H1 (cell line): ENCODE results near the gene ANLN. TPM values are rescaled to one million over a fixed set of nuclear protein-coding genes. Genes with fewer than 3 reads are reported as not detected.

Experiments
- CTCF ChIA-PET: fragments of 300-600 bp; sonication (Branson Sonifier 250); formaldehyde crosslinking; loops from one replicate; lab custom pipeline; 2021; ENCODE audit not compliant: partially characterized antibody; lab: Charles Lee
- POLR2A ChIA-PET: fragments of 300-600 bp; sonication (Branson Sonifier 250); formaldehyde crosslinking; loops from one replicate; lab custom pipeline; 2021; ENCODE audit warnings: inconsistent platforms; ENCODE audit not compliant: partially characterized antibody; lab: Charles Lee
- DNase-seq, 2 experiments: peaks; one replicate each; pipeline versions ENCODE4 v3.0.0 to v3.0.0-alpha.2; 2010 to 2022; ENCODE audit warnings: low spot score in 2 of 2, low read depth in 1 of 2, mixed read lengths in 1 of 2
- FAIRE-seq: peaks from 2 replicates; lab custom pipeline; 2011; peaks lifted over from hg19 to GRCh38; lab: Jason Lieb, UNC
- H2AFZ ChIP-seq: 2 replicates; pipeline ENCODE4 v1.8.1; 2012; ENCODE audit warnings: low read length, inconsistent platforms
- H2AK5ac ChIP-seq: 2 replicates; pipeline ENCODE4 v1.6.1; 2013; ENCODE audit warnings: low read depth, low read length
- H2BK120ac ChIP-seq: replicated peaks from 2 replicates; pipeline ENCODE3; 2013; ENCODE audit warnings: low read depth, low read length, inconsistent platforms
- H2BK12ac ChIP-seq: 2 replicates; pipeline ENCODE4 v1.6.1; 2013; ENCODE audit warnings: low read depth, low read length
- H2BK15ac ChIP-seq: 2 replicates; pipeline ENCODE4 v1.6.1; 2013; ENCODE audit warnings: low read length
- H2BK20ac ChIP-seq: 2 replicates; pipeline ENCODE4 v1.6.1; 2013; ENCODE audit warnings: low read length
- H2BK5ac ChIP-seq: 2 replicates; pipeline ENCODE4 v1.6.1; 2013; ENCODE audit warnings: low read depth, low read length
- H3K14ac ChIP-seq: 2 replicates; pipeline ENCODE4 v1.6.1; 2013; ENCODE audit warnings: inconsistent platforms; ENCODE audit not compliant: insufficient read length
- H3K18ac ChIP-seq: 2 replicates; pipeline ENCODE4 v1.6.1; 2013; ENCODE audit warnings: low read length; ENCODE audit errors: extremely low read depth
- H3K23ac ChIP-seq: 2 replicates; pipeline ENCODE4 v1.6.1; 2013; ENCODE audit warnings: inconsistent platforms; ENCODE audit not compliant: insufficient read length
- H3K23me2 ChIP-seq: 2 replicates; pipeline ENCODE4 v1.6.1; 2013; ENCODE audit warnings: low read depth, low read length
- H3K27ac ChIP-seq: 2 replicates; pipeline ENCODE4 v1.6.1; 2011; ENCODE audit warnings: low read depth, low read length, inconsistent platforms
- H3K27me3 ChIP-seq, 4 experiments: replicated peaks in 1 of 4; 1 replicate in 1 of 4; 2 replicates in 3 of 4; pipeline versions ENCODE4 v1.6.1 to v1.8.1; 2011 to 2013; ENCODE audit warnings: low read length in 3 of 4, mild to moderate bottlenecking in 3 of 4, inconsistent platforms in 2 of 4, mixed read lengths in 2 of 4, moderate library complexity in 1 of 4; ENCODE audit not compliant: control insufficient read depth in 3 of 4, insufficient read depth in 3 of 4; ENCODE audit errors: extremely low read depth in 1 of 4
- H3K36me3 ChIP-seq, 4 experiments: 2 replicates each; pipeline versions ENCODE4 v1.6.1 to v1.8.1; 2011 to 2013; ENCODE audit warnings: mild to moderate bottlenecking in 4 of 4, low read length in 3 of 4, moderate library complexity in 2 of 4, control low read depth in 1 of 4, inconsistent platforms in 1 of 4; ENCODE audit not compliant: insufficient read depth in 4 of 4, control insufficient read depth in 2 of 4
- H3K4ac ChIP-seq: replicated peaks from 2 replicates; pipeline ENCODE3; 2013; ENCODE audit warnings: low read length, low read depth, mixed read lengths, inconsistent platforms; ENCODE audit not compliant: insufficient read length
- H3K4me1 ChIP-seq, 4 experiments: replicated peaks in 1 of 4; 1 replicate in 1 of 4; 2 replicates in 3 of 4; pipeline versions ENCODE4 v1.6.1 to v1.8.1; 2011 to 2013; ENCODE audit warnings: low read length in 3 of 4, inconsistent platforms in 2 of 4, mixed read lengths in 1 of 4; ENCODE audit not compliant: insufficient read depth in 4 of 4, control insufficient read depth in 3 of 4
- H3K4me2 ChIP-seq, 2 experiments: 2 replicates each; pipeline versions ENCODE4 v1.6.1 to v1.8.1; 2011 to 2013; ENCODE audit warnings: low read depth in 2 of 2, low read length in 2 of 2, control low read depth in 1 of 2, inconsistent platforms in 1 of 2, mild to moderate bottlenecking in 1 of 2; ENCODE audit not compliant: insufficient read depth in 1 of 2
- H3K4me3 ChIP-seq, 4 experiments: fragments of 200-600, 300-600 bp in 1 of 4; sonication (generic), shearing (Covaris generic), sonication (Bioruptor Twin) in 1 of 4; 2 replicates each; pipeline versions ENCODE4 v1.5.1 to v1.8.1; 2011 to 2016; ENCODE audit warnings: low read length in 4 of 4, low read depth in 3 of 4, control low read depth in 2 of 4, inconsistent platforms in 2 of 4, mild to moderate bottlenecking in 2 of 4, mixed read lengths in 1 of 4, moderate library complexity in 1 of 4; ENCODE audit not compliant: insufficient read depth in 2 of 4; ENCODE audit errors: extremely low read depth in 1 of 4
- H3K56ac ChIP-seq: replicated peaks from 2 replicates; pipeline ENCODE3; 2013; ENCODE audit warnings: low read depth, mild to moderate bottlenecking, mixed read lengths, low read length, inconsistent platforms; ENCODE audit not compliant: insufficient read length
- H3K79me1 ChIP-seq: 2 replicates; pipeline ENCODE4 v1.6.1; 2013; ENCODE audit warnings: low read depth, low read length, control low read depth
- H3K79me2 ChIP-seq, 2 experiments: 2 replicates each; pipeline versions ENCODE4 v1.6.1 to v1.8.1; 2012 to 2013; ENCODE audit warnings: low read length in 2 of 2, mild to moderate bottlenecking in 2 of 2, inconsistent platforms in 1 of 2; ENCODE audit not compliant: insufficient read depth in 2 of 2, control insufficient read depth in 1 of 2
- H3K9ac ChIP-seq, 4 experiments: replicated peaks in 1 of 4; 1 replicate in 1 of 4; 2 replicates in 3 of 4; pipeline versions ENCODE4 v1.6.1 to v1.8.1; 2011 to 2013; ENCODE audit warnings: low read depth in 3 of 4, low read length in 3 of 4, control low read depth in 2 of 4, mild to moderate bottlenecking in 2 of 4, moderate library complexity in 2 of 4, inconsistent platforms in 1 of 4; ENCODE audit errors: extremely low read depth in 1 of 4
- H3K9me3 ChIP-seq, 2 experiments: 2 replicates each; pipeline versions ENCODE4 v1.6.1 to v1.8.1; 2012 to 2013; ENCODE audit warnings: mild to moderate bottlenecking in 2 of 2, moderate library complexity in 2 of 2, control low read depth in 1 of 2, inconsistent platforms in 1 of 2, low read depth in 1 of 2, low read length in 1 of 2, mixed read lengths in 1 of 2; ENCODE audit not compliant: insufficient read depth in 2 of 2
- H4K20me1 ChIP-seq, 2 experiments: replicated peaks in 1 of 2; 2 replicates each; pipeline versions ENCODE3 to v1.8.1; 2011 to 2013; ENCODE audit warnings: inconsistent platforms in 2 of 2, low read length in 2 of 2, mild to moderate bottlenecking in 1 of 2; ENCODE audit not compliant: insufficient read depth in 2 of 2, control insufficient read depth in 1 of 2
- H4K5ac ChIP-seq: 2 replicates; pipeline ENCODE4 v1.6.1; 2013; ENCODE audit warnings: low read length, low read depth, mixed read lengths, inconsistent platforms; ENCODE audit not compliant: insufficient read length
- H4K8ac ChIP-seq: 2 replicates; pipeline ENCODE4 v1.8.0; 2013; ENCODE audit warnings: mild to moderate bottlenecking, moderate library complexity, low read length, inconsistent platforms; ENCODE audit not compliant: insufficient read depth; ENCODE audit errors: extremely low read depth
- H4K91ac ChIP-seq: replicated peaks from 2 replicates; pipeline ENCODE3; 2013; ENCODE audit warnings: low read length, mixed read lengths, inconsistent platforms; ENCODE audit not compliant: insufficient read length
- CBX5 ChIP-seq: fragments of 300-800, 300-1000 bp; sonication (generic); IDR thresholded peaks from 2 replicates; pipeline ENCODE4 v1.7.1; 2016; ENCODE audit warnings: antibody characterized with exemption, low read length, low read depth
- EZH2 ChIP-seq: fragments of 200-600 bp; sonication (generic); IDR thresholded peaks from 2 replicates; pipeline ENCODE4 v1.7.1; 2012; ENCODE audit warnings: low read depth, mild to moderate bottlenecking, moderate library complexity, low read length, inconsistent platforms; ENCODE audit not compliant: severe bottlenecking
- KDM4A ChIP-seq: IDR thresholded peaks from one replicate; pipeline ENCODE4 v1.7.1; 2012; ENCODE audit warnings: low read depth, mild to moderate bottlenecking, moderate library complexity, low read length, inconsistent platforms; ENCODE audit not compliant: severe bottlenecking
- KDM5A ChIP-seq: fragments of 200-600 bp; IDR thresholded peaks from 2 replicates; pipeline ENCODE4 v1.7.1; 2012; ENCODE audit warnings: mild to moderate bottlenecking, low read length, inconsistent platforms, mixed read lengths
- NANOG ChIP-seq: IDR thresholded peaks from 2 replicates; pipeline ENCODE4 v1.6.1; 2011; ENCODE audit warnings: low read length, low read depth, mild to moderate bottlenecking, inconsistent platforms; ENCODE audit not compliant: insufficient read depth, poor library complexity, severe bottlenecking
- RFX5 ChIP-seq: IDR thresholded peaks from 2 replicates; pipeline ENCODE4 v1.6.1; 2011; ENCODE audit warnings: low read depth, low read length, improper control_type of control experiment, borderline replicate concordance
- SIN3A ChIP-seq, 2 experiments: IDR thresholded peaks in 1 of 2; conservative IDR thresholded peaks in 1 of 2; 2 replicates each; pipeline ENCODE4 v1.6.1; 2011 to 2012; ENCODE audit warnings: low read length in 2 of 2, improper control_type of control experiment in 1 of 2, low read depth in 1 of 2, mild to moderate bottlenecking in 1 of 2
- WGBS, 2 experiments: shearing (Covaris generic) in 1 of 2; methylation state at CpG; one replicate each; pipeline versions ENCODE4 v1.1.6 to v1.1.7; 2013 to 2015; ENCODE audit warnings: low lambda C conversion rate in 2 of 2, mixed read lengths in 2 of 2, inconsistent platforms in 1 of 2, low coverage in 1 of 2, missing lambda C conversion rate in 1 of 2; ENCODE audit not compliant: insufficient replicate concordance in 2 of 2, insufficient coverage in 1 of 2, insufficient read length in 1 of 2; ENCODE audit errors: extremely low coverage in 1 of 2, missing lambda C conversion rate in 1 of 2; 5-methylcytosine and 5-hydroxymethylcytosine counted together
- polyA plus RNA-seq, 7 experiments: library from polyadenylated mRNA; depleted of rRNA in 3 of 7; stranded (reverse) in 5 of 7; unstranded in 2 of 7; fragments of >200 nt in 5 of 7; fragments of 200-250 nt in 2 of 7; gene quantifications; 1 replicate in 5 of 7; 2 replicates in 1 of 7; 4 replicates in 1 of 7; pipeline versions ENCODE4 v1.2.1 to v1.2.3, GENCODE V29; 2011 to 2013; ENCODE audit warnings: missing spikeins in 2 of 7, mixed read lengths in 2 of 7
- total RNA-seq: library from RNA; stranded (reverse); fragmentation: NEBNext Ultra II Directional; extraction: Animal tissue kit (Norgen Biotek cat#: 25700); gene quantifications from 2 replicates; pipeline ENCODE4 v1.2.1, GENCODE V29; 2021

Gene ANLN
- total and polyA plus RNA-seq, 2 of the 8 experiments (the other 6 are each of a cell fraction or from before 2014, with no cell fraction given): 18.5 to 90.1 TPM

DNA sequence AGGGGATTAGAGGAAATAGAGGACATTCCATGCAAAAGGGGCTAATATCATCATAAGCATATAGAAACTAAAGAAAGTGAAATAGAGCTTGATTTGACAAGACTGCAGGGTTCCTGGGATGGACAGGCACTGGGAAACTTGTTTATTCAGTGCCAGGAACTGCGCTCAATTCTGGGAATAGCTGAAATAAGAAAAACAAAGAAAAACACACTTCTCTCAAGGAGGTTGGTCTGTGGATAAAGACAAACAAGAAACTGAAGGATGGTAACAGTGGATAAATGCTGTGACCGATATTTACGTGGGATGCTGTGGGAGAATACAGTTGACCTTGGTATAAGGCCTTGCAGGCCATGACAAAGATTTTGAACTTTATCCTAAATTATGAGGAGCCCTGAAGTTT lies 40.9 kb upstream of the ANLN start:
- Histone ChIP-seq H2AK5ac (no peak overlapping the region), H3K23me2 (no peaks in the 10 kb centered on the region), H2BK120ac (no peak overlapping the region), H2AFZ (no peak overlapping the region), H2BK12ac (no peak overlapping the region), H2BK5ac (no peak overlapping the region), H3K4ac (no peak overlapping the region), H4K20me1 (no peaks in the 10 kb centered on the region), H3K36me3 (no peaks in the 10 kb centered on the region), H3K27ac (no peak overlapping the region), H2BK20ac (no peak overlapping the region), H3K14ac (no peak overlapping the region), H3K4me1 (no peaks in the 10 kb centered on the region; a peak in 2 of 7 replicates), H3K27me3 (no peaks in the 10 kb centered on the region), H3K56ac (no peak overlapping the region), H4K5ac (no peak overlapping the region), H3K9me3 (0 out of 4 replicates have a peak, but pooled peaks cover 0 to 2% of the 10 kb centered on the region in 2 experiments), H4K8ac (no peak overlapping the region), H3K4me2 (no peak overlapping the region), H3K18ac (no peak overlapping the region), H3K23ac (no peak overlapping the region), H2BK15ac (no peak overlapping the region), H3K4me3 (no peak overlapping the region), H3K9ac (no peak overlapping the region), H3K79me1 (no peaks in the 10 kb centered on the region), H3K79me2 (no peaks in the 10 kb centered on the region), H4K91ac (no peak overlapping the region)
- ChIA-PET CTCF (interaction anchor here (0.6 to 1.8 kb wide), 2 partner anchors 30 to 92 kb away, joined by 3 to 5 read pairs; no protein-coding TSS in a partner anchor), POLR2A (no interaction called here)
- no peak for TF ChIP-seq NANOG
- no peak for TF ChIP-seq SIN3A (conservative IDR thresholded peaks at IDR 0.05 in 1 of 2, IDR thresholded peaks at IDR 0.05 in 1 of 2; ENCODE audit: low read depth in 1 of 2, low read length in 2 of 2)
- no peak for TF ChIP-seq EZH2
- TF ChIP-seq RFX5: no peak
- TF ChIP-seq KDM4A: no peak
- TF ChIP-seq KDM5A: no peak
- no peak for TF ChIP-seq CBX5
- 94% methylated on average over 3 of the region's 3 CpGs; no CpG with 5 or more reads in 1 of the 2 experiments for WGBS, 2 experiments
- DNase-seq (no peak), FAIRE-seq (no peak)
